Testis (tissue), 3 donors: ENCODE data around the gene UBE2O. TPM values are rescaled to one million over a fixed set of nuclear protein-coding genes. Genes with fewer than 3 reads are reported as not detected.

Source experiments
- DNase-seq: peaks from one replicate; pipeline ENCODE4 v3.0.0-alpha.2; 2019
- H3K27ac ChIP-seq, 2 donors: fragments of 200-600 bp; sonication (generic); one replicate each; pipeline ENCODE4 v1.5.1; 2019
- H3K27me3 ChIP-seq: fragments of 200-600 bp; sonication (generic); one replicate; pipeline ENCODE4 v1.5.1; 2019
- H3K36me3 ChIP-seq: fragments of 200-600 bp; sonication (generic); one replicate; pipeline ENCODE4 v1.5.1; 2017; ENCODE audit warnings: low read depth; ENCODE audit errors: missing control alignments
- H3K4me1 ChIP-seq: fragments of 200-600 bp; sonication (generic); one replicate; pipeline ENCODE4 v1.5.1; 2019
- H3K4me3 ChIP-seq, 2 donors: fragments of 200-600 bp; sonication (generic); one replicate each; pipeline ENCODE4 v1.5.1; 2017 to 2019
- H3K9me3 ChIP-seq: fragments of 200-600 bp; sonication (generic); one replicate; pipeline ENCODE4 v1.5.1; 2017
- POLR2A ChIP-seq: fragments of 450-650 bp; IDR thresholded peaks from one replicate; pipeline ENCODE4 v1.6.1; 2017; ENCODE audit warnings: antibody characterized with exemption, mild to moderate bottlenecking, moderate library complexity
- WGBS, 2 donors: methylation state at CpG; one replicate each; pipeline ENCODE4 v1.1.5; 2018; 5-methylcytosine and 5-hydroxymethylcytosine counted together
- intact Hi-C: fragments of 100-400 bp; cut with DNase I; formaldehyde crosslinking; loops from one replicate; pipeline ENCODE4 v1.15.1; 2023; ENCODE audit warnings: low total_unique reads
- polyA plus RNA-seq: library from polyadenylated mRNA; stranded (reverse); fragments of 350-450 nt; fragmentation: Illumina TruSeq; extraction: RNeasy Lipid Tissue Mini Kit (QIAGEN cat#74804); gene quantifications from one replicate; pipeline ENCODE4 v1.2.3, GENCODE V29; 2014; ENCODE audit warnings: low read depth, low replicate concordance; ENCODE audit not compliant: insufficient read depth
- total RNA-seq, 2 donors: library from RNA; depleted of rRNA; stranded (reverse); fragments of >200 nt; gene quantifications; one replicate each; pipeline ENCODE4 v1.2.3, GENCODE V29; 2016
- TF ChIP-seq, protein P1 (sequence below), 3 experiments: fragments of 450-650 bp in 2 of 3; fragments of 200-600 bp in 1 of 3; sonication (generic) in 1 of 3; IDR thresholded peaks; one replicate each; pipeline ENCODE4 v1.5.1; 2016 to 2019; ENCODE audit warnings: antibody characterized with exemption in 3 of 3, mild to moderate bottlenecking in 2 of 3, moderate library complexity in 1 of 3

Gene UBE2O
- total and polyA plus RNA-seq, 3 donors from 2014 or later = 40.6 to 58.0 (median 56.6) TPM

DNA sequence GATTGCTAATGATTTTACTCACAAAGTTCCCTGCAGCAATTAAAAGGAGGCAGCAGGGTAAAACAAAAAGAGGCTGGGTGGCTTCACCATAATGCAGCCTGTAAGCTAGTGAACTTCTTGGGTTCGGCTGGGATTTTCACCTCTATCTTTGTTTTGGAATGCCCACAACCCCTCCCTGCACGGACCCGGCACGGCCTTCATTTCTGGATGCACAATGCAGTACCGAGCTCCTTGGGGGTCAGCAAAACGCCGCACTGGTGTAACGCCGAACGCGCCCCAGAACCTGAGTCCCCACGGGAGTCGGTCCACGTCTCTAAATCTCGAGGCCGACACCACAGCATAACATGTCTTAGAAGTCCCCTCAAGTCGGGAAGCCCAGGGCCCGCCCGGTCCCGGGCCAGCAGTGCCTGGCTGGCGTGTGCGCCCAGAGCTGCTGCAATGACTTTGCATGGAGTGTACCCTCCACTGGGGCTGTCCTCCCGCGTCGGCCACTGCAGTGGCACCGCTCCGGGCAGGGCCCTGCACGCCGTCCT lies 759 bp downstream of the UBE2O start:
- no peaks in the 10 kb centered on the region for H3K27me3 ChIP-seq
- H3K27ac ChIP-seq = peak overlapping the region in 1 of 2 donors; percentile 82
- no peak for DNase-seq
- intact Hi-C loops = no loop called here
- H3K4me1 ChIP-seq = no peaks in the 10 kb centered on the region
- peak overlapping the region; percentile 80 to 96 for H3K4me3 ChIP-seq
- no peak for TF ChIP-seq POLR2A
- TF ChIP-seq, protein P1, sequence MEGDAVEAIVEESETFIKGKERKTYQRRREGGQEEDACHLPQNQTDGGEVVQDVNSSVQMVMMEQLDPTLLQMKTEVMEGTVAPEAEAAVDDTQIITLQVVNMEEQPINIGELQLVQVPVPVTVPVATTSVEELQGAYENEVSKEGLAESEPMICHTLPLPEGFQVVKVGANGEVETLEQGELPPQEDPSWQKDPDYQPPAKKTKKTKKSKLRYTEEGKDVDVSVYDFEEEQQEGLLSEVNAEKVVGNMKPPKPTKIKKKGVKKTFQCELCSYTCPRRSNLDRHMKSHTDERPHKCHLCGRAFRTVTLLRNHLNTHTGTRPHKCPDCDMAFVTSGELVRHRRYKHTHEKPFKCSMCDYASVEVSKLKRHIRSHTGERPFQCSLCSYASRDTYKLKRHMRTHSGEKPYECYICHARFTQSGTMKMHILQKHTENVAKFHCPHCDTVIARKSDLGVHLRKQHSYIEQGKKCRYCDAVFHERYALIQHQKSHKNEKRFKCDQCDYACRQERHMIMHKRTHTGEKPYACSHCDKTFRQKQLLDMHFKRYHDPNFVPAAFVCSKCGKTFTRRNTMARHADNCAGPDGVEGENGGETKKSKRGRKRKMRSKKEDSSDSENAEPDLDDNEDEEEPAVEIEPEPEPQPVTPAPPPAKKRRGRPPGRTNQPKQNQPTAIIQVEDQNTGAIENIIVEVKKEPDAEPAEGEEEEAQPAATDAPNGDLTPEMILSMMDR (IDR thresholded peaks at IDR 0.05) = no peak
- 0 to 1% methylated on average over 18 to 25 of the region's 29 CpGs for WGBS, 2 donors
- H3K9me3 ChIP-seq = no peaks in the 10 kb centered on the region
- H3K36me3 ChIP-seq = no peaks in the 10 kb centered on the region

DNA sequence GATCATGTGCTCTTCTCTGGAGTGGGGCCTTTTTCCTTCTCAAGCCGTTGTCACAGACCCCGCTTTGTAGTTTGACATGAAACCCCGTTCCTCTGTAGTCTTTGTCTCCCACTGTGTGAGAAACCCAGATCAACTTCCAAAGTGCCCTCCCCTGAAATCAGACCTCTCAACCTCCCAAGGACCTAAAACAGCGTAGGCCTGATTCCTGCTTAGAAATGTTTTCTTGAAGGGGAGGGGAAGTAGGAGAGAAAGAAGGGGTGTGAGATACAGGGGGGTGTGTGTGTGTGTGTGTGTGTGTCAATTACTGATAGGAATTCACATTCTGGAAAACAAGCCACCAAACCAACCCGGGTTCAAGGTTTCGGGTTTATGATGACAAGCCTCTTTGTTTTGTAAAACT lies 1.4 kb downstream of the UBE2O start:
- intact Hi-C loops = no loop called here
- no peaks in the 10 kb centered on the region for H3K9me3 ChIP-seq
- H3K27me3 ChIP-seq = no peaks in the 10 kb centered on the region
- TF ChIP-seq POLR2A = no peak
- TF ChIP-seq, protein P1 (IDR thresholded peaks at IDR 0.05) = no peak
- H3K4me3 ChIP-seq = no peak overlapping the region
- 55% methylated on average over 6 of the region's 6 CpGs for WGBS, 2 donors
- no peaks in the 10 kb centered on the region for H3K4me1 ChIP-seq
- no peaks in the 10 kb centered on the region for H3K36me3 ChIP-seq
- no peak for DNase-seq
- H3K27ac ChIP-seq = no peak overlapping the region

DNA sequence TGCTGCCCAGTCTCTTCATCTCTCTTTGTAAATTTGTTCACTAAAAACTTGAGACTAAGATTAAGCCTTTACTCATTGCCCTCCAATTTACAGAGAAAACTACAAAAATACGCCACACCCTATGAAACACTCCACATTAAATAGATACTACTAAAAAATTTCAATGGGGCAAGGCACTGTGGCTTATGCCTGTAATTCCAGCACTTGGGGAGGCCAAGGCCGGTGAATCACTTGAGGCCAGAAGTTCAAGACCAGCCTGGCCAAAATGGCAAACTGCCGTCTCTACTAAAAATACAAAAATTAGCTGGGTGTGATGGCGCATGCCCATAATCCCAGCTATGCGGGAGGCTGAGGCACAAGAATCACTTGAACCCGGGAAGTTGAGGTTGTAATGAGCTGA lies 3.8 kb downstream of the UBE2O start:
- WGBS, 2 donors = 87 to 91% methylated on average over 6 of the region's 6 CpGs
- H3K27ac ChIP-seq = no peak overlapping the region
- H3K9me3 ChIP-seq = no peaks in the 10 kb centered on the region
- H3K36me3 ChIP-seq = no peaks in the 10 kb centered on the region
- no peaks in the 10 kb centered on the region for H3K27me3 ChIP-seq
- no peak for DNase-seq
- no peaks in the 10 kb centered on the region for H3K4me1 ChIP-seq
- H3K4me3 ChIP-seq = no peak overlapping the region
- TF ChIP-seq POLR2A = no peak
- TF ChIP-seq, protein P1 (IDR thresholded peaks at IDR 0.05) = no peak
- intact Hi-C loops = no loop called here

DNA sequence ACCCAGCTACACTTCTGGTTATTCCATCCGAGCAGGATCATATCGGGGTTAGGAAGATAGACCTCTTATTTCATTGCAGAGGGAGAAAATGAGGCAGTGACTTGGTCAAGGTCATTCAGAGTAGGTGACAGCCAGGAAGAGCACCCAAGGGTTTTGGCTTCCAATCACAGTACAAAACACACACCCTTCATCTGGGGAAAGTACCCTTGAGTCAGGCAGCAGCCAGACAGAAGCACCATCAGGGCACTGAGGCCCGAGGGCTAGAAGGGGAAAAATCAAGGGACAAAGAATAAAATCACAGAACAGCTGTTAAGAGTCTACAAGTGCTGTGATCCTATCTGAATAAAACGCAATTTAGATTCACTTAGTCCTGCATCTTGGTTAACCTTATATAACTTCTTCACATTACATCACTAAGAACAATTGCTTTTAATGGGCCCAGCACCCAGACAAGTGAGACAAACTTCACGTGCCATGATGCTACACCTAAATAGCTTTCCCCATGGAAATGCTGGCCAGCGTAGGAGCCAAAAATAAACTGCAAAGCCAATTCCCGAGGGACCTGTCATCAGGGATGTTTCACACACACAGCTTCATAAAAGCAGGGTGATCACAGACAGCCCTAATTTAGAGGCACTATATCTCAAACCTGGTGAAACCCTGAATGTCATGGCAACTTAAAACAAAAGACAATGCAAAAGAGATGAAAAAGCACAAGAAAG lies 4.9 kb downstream of the UBE2O start:
- TF ChIP-seq, protein P1 (IDR thresholded peaks at IDR 0.05) = no peak
- TF ChIP-seq POLR2A = no peak
- no peaks in the 10 kb centered on the region for H3K9me3 ChIP-seq
- no peaks in the 10 kb centered on the region for H3K4me1 ChIP-seq
- H3K27me3 ChIP-seq = no peaks in the 10 kb centered on the region
- 73 to 76% methylated on average over 7 of the region's 7 CpGs for WGBS, 2 donors
- H3K27ac ChIP-seq = no peak overlapping the region
- no peak for DNase-seq
- intact Hi-C loops = no loop called here
- H3K36me3 ChIP-seq = no peaks in the 10 kb centered on the region
- H3K4me3 ChIP-seq = no peak overlapping the region
